ENCODE results near the gene TFR2. TPM values are rescaled to one million over a fixed set of nuclear protein-coding genes. Genes with fewer than 3 reads are reported as not detected.

TFR2 gene
- total and polyA plus RNA-seq, 2 of the 13 experiments (the other 11 are each of a cell fraction or from before 2014, with no cell fraction given): 36.9 to 64.2 TPM

GRCh38 chr7:100654908-100655831, 13.8 kb upstream of the TFR2 start:
- WGBS (ENCODE audit: low lambda C conversion rate): 48% methylated on average over 11 of the region's 25 CpGs
- POLR2A ChIA-PET: interaction anchor here (1.3 kb wide), 1 partner anchor 69 kb away, joined by 6 read pairs; the partner anchor contains the start of genes FBXO24 and LRCH4
- no peak overlapping the region for H3K4me2 ChIP-seq (ENCODE audit: low read depth, low read length)

More at GRCh38 chr7:100654908-100655831, 13.8 kb upstream of the TFR2 start:
- intact Hi-C loops (cut with micrococcal nuclease; ENCODE audit: unreplicated experiment): no loop called here
- no peaks in the 10 kb centered on the region for H3K36me3 ChIP-seq (replicated peaks in 1 of 2; ENCODE audit: control insufficient read depth in 1 of 2, insufficient read depth in 2 of 2, low read length in 2 of 2)
- H2AFZ ChIP-seq (ENCODE audit: low read length): no peak overlapping the region
- no peak overlapping the region for H3K27ac ChIP-seq (ENCODE audit: extremely low read length, insufficient read depth, low read length)
- CTCF ChIA-PET (ENCODE audit: low intra/inter-chr PET ratio, low total read pairs): no interaction called here
- DNase-seq (ENCODE audit: low spot score) (no peak), FAIRE-seq (no peak), ATAC-seq (no peak)
- H4K20me1 ChIP-seq (ENCODE audit: insufficient read depth, low read length): peaks cover 4% of the 10 kb centered on the region; the same call in 1 of the 2 replicates
- peaks cover 0 to 7% of the 10 kb centered on the region in 2 experiments; a peak in 2 of 5 replicates for H3K27me3 ChIP-seq (ENCODE audit: control insufficient read depth in 1 of 2, insufficient read depth in 2 of 2, low read length in 2 of 2)
- H3K9me3 ChIP-seq (ENCODE audit: low read length): no peaks in the 10 kb centered on the region
- no peak overlapping the region for H3K4me3 ChIP-seq (replicated peaks in 1 of 3; ENCODE audit: insufficient read depth in 1 of 3, low read depth in 2 of 3, low read length in 3 of 3)
- no peaks in the 10 kb centered on the region for H3K79me2 ChIP-seq (ENCODE audit: insufficient read depth, low read length)
- BruUV-seq (replicated peaks): no TSS peak
- in situ Hi-C loops (cut with HindIII; ENCODE audit: extremely low pct_ligation_motif_present, low pct_unique_long_range_greater_than_20kb): no loop called here
- H3K9ac ChIP-seq (ENCODE audit: insufficient read depth, low read depth, low read length): no peak overlapping the region
- H3K4me1 ChIP-seq (ENCODE audit: insufficient read depth, low read length): peaks cover 9% of the 10 kb centered on the region
- no peak for TF ChIP-seq ZIK1 (CRISPR knock-in tag; IDR thresholded peaks at IDR 0.05; ENCODE audit: borderline replicate concordance, low read depth)
- TF ChIP-seq MAFK (conservative IDR thresholded peaks at IDR 0.05 in 1 of 2, IDR thresholded peaks at IDR 0.05 in 1 of 2; ENCODE audit: low read length in 2 of 2): no peak
- no peak for TF ChIP-seq TAF1 (CRISPR knock-in tag; IDR thresholded peaks at IDR 0.05)
- TF ChIP-seq NFRKB (IDR thresholded peaks at IDR 0.05): no peak
- no peak for TF ChIP-seq AHR (CRISPR knock-in tag; IDR thresholded peaks at IDR 0.05)
- no peak for TF ChIP-seq ZNF777 (CRISPR knock-in tag; IDR thresholded peaks at IDR 0.05)
- TF ChIP-seq ZNF280B (CRISPR knock-in tag; IDR thresholded peaks at IDR 0.05; ENCODE audit: borderline replicate concordance): no peak
- no peak for TF ChIP-seq BHLHE40 (IDR thresholded peaks at IDR 0.05; ENCODE audit: low read length)
- no peak for TF ChIP-seq ZNF597 (CRISPR knock-in tag; IDR thresholded peaks at IDR 0.05)
- no peak for TF ChIP-seq NR0B2 (CRISPR knock-in tag; IDR thresholded peaks at IDR 0.05)
- TF ChIP-seq SP2 (CRISPR knock-in tag; IDR thresholded peaks at IDR 0.05): no peak
- TF ChIP-seq WIZ (CRISPR knock-in tag; IDR thresholded peaks at IDR 0.05): no peak
- no peak for TF ChIP-seq ZNF468 (CRISPR knock-in tag; IDR thresholded peaks at IDR 0.05)
- no peak for TF ChIP-seq TRIM22 (IDR thresholded peaks at IDR 0.05)
- no peak for TF ChIP-seq ZNF552 (CRISPR knock-in tag; IDR thresholded peaks at IDR 0.05; ENCODE audit: borderline replicate concordance)
- no peak for TF ChIP-seq YY1 (IDR thresholded peaks at IDR 0.05; ENCODE audit: insufficient read depth, insufficient replicate concordance, low read depth, low read length)
- no peak for TF ChIP-seq ZNF484 (CRISPR knock-in tag; IDR thresholded peaks at IDR 0.05; ENCODE audit: borderline replicate concordance, low read depth)
- TF ChIP-seq, protein P1, sequence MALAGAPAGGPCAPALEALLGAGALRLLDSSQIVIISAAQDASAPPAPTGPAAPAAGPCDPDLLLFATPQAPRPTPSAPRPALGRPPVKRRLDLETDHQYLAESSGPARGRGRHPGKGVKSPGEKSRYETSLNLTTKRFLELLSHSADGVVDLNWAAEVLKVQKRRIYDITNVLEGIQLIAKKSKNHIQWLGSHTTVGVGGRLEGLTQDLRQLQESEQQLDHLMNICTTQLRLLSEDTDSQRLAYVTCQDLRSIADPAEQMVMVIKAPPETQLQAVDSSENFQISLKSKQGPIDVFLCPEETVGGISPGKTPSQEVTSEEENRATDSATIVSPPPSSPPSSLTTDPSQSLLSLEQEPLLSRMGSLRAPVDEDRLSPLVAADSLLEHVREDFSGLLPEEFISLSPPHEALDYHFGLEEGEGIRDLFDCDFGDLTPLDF (CRISPR knock-in tag; IDR thresholded peaks at IDR 0.05): no peak
- no peak for TF ChIP-seq ZNF792 (CRISPR knock-in tag; IDR thresholded peaks at IDR 0.05)
- no peak for TF ChIP-seq MTA3 (CRISPR knock-in tag; IDR thresholded peaks at IDR 0.05)
